D721Med (cell line): Measurements from ENCODE around the gene SLC39A1.

ENCODE experiments used
- DNase-seq: peaks from one replicate; pipeline ENCODE4 v3.0.0; 2011; ENCODE audit warnings: low spot score; ENCODE audit not compliant: insufficient read length
- FAIRE-seq: peaks from 2 replicates; lab custom pipeline; 2011; peaks lifted over from hg19 to GRCh38; lab: Jason Lieb, UNC
- CTCF ChIP-seq: IDR thresholded peaks from 2 replicates; pipeline ENCODE4 v1.5.1; 2012; ENCODE audit warnings: mild to moderate bottlenecking, control low read depth; ENCODE audit not compliant: insufficient read depth; ENCODE audit errors: missing control alignments

SLC39A1 gene

GRCh38 chr1:153962088-153963029 is 978 bp downstream of the SLC39A1 start:
- FAIRE-seq (no peak), DNase-seq (no peak)
- TF ChIP-seq CTCF = no peak

GRCh38 chr1:153961421-153961820 is 1.9 kb downstream of the SLC39A1 start:
- no peak for TF ChIP-seq CTCF
- FAIRE-seq (no peak), DNase-seq (no peak)

GRCh38 chr1:153960206-153960605 is 3.1 kb downstream of the SLC39A1 start:
- DNase-seq (no peak), FAIRE-seq (no peak)
- no peak for TF ChIP-seq CTCF

- DNase-seq = no peak
- FAIRE-seq = no peak
- no peak for TF ChIP-seq CTCF
These were observed 3.9 kb downstream of the SLC39A1 start for GRCh38 chr1:153959454-153959853.

- DNase-seq (no peak), FAIRE-seq (no peak)
- no peak for TF ChIP-seq CTCF
These were observed 4.4 kb downstream of the SLC39A1 start for GRCh38 chr1:153958961-153959260.

- peak; percentile 14 for TF ChIP-seq CTCF
- DNase-seq = peak; percentile 100
- peak; percentile 89 for FAIRE-seq
These were observed 5.0 kb downstream of the SLC39A1 start, which contains the start of gene CRTC2 for GRCh38 chr1:153958111-153958960. Gene CRTC2, minus strand, starts transcription at chr1:153958612. Its CDS starts 115 bp downstream, at chr1:153958497.
